ENCODE measurements around the gene KIF26B.

DNA sequence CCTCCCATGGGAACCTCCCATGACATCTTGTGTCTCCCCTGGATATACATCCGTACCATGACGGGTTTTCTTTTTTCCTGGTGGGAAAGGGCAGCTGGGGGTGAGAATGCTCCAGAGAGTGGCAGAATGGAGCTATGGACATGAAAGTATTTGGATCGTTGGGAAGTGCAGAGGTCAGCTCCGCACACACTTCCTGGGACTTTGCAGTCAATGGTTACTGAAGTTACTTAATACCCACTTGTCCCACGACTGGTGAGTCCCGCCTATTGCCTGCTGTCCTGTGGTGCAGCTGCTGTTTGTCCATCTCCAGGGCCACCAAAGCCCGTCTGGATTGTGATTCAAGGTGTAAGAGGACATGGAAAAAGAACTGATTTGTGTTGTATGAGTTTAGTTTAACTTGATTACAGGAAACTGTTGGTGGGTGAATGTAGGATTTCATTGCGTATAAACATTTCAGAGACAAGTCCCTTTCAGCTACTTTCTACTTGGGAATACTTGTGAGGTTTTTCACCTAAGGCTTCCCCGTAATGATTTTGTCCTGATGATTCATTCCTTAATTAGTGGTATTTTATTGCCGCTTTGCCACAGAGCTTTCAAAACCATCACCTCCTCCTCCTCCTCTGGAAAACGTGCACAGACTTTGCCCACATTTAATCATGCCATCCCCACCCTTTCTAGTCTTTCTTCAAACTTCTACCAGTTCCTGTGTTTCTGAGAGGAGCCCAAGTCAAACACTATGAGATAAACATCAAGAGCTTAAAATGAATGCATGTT lies 308.8 kb downstream of the KIF26B start:
- no peak for TF ChIP-seq POLR2AphosphoS5 (IDR thresholded peaks at IDR 0.05; ENCODE audit: insufficient read depth in 1 of 2, low read depth in 1 of 2)
- TF ChIP-seq, protein P1, sequence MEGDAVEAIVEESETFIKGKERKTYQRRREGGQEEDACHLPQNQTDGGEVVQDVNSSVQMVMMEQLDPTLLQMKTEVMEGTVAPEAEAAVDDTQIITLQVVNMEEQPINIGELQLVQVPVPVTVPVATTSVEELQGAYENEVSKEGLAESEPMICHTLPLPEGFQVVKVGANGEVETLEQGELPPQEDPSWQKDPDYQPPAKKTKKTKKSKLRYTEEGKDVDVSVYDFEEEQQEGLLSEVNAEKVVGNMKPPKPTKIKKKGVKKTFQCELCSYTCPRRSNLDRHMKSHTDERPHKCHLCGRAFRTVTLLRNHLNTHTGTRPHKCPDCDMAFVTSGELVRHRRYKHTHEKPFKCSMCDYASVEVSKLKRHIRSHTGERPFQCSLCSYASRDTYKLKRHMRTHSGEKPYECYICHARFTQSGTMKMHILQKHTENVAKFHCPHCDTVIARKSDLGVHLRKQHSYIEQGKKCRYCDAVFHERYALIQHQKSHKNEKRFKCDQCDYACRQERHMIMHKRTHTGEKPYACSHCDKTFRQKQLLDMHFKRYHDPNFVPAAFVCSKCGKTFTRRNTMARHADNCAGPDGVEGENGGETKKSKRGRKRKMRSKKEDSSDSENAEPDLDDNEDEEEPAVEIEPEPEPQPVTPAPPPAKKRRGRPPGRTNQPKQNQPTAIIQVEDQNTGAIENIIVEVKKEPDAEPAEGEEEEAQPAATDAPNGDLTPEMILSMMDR (IDR thresholded peaks at IDR 0.05): no peak
- no peak for TF ChIP-seq POLR2A (IDR thresholded peaks at IDR 0.05)
